ENCODE results near the gene ANKRD11.

Gene ANKRD11

GRCh38 chr16:89446975-89447293, 43.4 kb downstream of the ANKRD11 start:
- no peak for DNase-seq (ENCODE audit: low read depth)
- H3K4me3 ChIP-seq (ENCODE audit: low read length): no peak overlapping the region
- TF ChIP-seq, protein P1, sequence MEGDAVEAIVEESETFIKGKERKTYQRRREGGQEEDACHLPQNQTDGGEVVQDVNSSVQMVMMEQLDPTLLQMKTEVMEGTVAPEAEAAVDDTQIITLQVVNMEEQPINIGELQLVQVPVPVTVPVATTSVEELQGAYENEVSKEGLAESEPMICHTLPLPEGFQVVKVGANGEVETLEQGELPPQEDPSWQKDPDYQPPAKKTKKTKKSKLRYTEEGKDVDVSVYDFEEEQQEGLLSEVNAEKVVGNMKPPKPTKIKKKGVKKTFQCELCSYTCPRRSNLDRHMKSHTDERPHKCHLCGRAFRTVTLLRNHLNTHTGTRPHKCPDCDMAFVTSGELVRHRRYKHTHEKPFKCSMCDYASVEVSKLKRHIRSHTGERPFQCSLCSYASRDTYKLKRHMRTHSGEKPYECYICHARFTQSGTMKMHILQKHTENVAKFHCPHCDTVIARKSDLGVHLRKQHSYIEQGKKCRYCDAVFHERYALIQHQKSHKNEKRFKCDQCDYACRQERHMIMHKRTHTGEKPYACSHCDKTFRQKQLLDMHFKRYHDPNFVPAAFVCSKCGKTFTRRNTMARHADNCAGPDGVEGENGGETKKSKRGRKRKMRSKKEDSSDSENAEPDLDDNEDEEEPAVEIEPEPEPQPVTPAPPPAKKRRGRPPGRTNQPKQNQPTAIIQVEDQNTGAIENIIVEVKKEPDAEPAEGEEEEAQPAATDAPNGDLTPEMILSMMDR (IDR thresholded peaks at IDR 0.05; ENCODE audit: insufficient read depth, low read depth, low read length, missing control alignments): no peak

DNA sequence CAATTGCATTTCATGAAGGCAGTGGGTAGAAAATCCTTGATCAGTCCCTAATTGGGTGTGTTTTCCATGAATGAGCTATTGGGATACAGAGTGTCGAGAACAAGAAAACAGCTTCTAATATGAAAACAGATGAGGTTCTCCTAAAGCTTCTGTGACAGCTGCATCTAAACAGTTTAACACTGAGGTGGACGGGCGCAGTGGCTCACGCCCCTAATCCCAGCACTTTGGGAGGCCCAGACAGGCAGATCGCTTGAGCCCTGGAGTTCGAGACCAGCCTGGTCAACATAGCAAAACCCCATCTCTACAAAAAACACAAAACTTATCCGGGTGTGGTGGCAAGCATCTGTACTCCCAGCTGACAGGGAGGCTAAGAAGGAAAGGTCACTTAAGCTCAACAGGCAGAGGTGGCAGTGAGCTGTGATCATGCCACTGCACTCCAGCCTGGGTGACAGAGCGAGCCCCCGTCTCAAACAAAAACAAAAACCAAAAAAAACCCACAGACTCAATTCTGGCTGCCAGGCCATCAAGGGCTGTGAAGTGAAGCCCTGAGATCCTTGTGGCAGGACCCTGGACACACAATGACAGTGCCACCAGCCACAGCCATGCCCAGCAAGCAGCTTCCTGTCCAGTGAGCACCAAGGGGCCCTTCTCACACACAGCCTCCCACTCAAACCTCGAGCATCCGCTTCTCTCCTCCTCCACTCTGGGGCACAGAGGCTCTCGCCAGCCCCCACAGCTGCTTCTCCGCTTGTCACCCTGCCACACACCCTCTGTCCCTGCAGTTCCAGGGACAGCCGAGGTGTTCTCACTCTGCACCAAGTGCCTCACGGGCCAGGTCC, 44.0 kb downstream of the ANKRD11 start:
- no peak for DNase-seq (ENCODE audit: low read depth)
- no peak overlapping the region for H3K4me3 ChIP-seq (ENCODE audit: low read length)
- TF ChIP-seq, protein P1 (IDR thresholded peaks at IDR 0.05; ENCODE audit: insufficient read depth, low read depth, low read length, missing control alignments): no peak

- no peak for DNase-seq (ENCODE audit: low read depth)
- H3K4me3 ChIP-seq (ENCODE audit: low read length): no peak overlapping the region
- TF ChIP-seq, protein P1 (IDR thresholded peaks at IDR 0.05; ENCODE audit: insufficient read depth, low read depth, low read length, missing control alignments): no peak
Measured at GRCh38 chr16:89445166-89445565, 45.2 kb downstream of the ANKRD11 start.

DNA sequence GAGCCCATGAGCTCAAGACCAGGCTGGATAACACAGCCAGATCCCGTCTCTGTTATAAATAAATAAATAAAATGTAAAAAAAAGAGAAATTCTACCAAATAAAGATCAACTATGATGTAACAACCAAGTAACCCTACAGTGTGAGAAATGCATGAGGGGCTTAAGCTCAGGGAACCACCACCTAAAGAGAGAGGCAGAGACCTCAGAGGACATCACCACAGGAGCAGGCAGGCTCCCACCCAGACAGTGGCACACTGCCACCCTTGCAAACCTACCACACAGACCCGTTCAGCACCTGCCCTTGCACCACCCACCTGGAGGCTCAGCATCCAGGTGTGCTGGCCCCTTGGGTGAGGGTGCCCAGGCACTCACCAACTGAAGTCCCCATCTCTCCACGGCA, 45.6 kb downstream of the ANKRD11 start:
- no peak for DNase-seq (ENCODE audit: low read depth)
- no peak overlapping the region for H3K4me3 ChIP-seq (ENCODE audit: low read length)
- TF ChIP-seq, protein P1 (IDR thresholded peaks at IDR 0.05; ENCODE audit: insufficient read depth, low read depth, low read length, missing control alignments): no peak

DNA sequence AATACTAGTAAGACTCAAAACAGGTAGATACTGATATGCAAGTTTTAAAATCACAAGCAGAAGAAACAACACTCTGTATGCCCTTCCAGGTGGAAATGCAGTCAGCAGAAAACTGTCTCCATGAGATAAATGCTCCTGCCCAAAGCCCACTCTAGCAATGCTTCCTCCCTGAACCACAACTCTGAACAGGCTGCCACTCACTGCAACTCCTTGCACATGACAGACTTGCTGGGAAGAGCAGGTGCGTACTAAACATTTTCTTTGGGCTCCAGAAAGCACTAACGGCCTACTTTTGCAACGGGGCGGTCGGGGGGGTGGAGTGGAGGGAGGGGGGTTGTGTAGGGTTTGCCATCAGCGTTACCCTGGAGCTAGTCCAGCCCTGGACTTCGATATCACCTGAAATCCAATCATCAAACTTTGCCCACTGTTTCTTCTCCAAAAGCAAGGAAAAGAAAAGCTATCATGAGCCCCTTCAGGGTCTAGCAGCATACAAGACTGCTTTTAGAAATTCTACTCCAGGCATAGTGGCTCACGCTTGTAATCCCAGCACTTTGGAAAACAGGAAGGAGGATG, 46.1 kb downstream of the ANKRD11 start:
- TF ChIP-seq, protein P1 (IDR thresholded peaks at IDR 0.05; ENCODE audit: insufficient read depth, low read depth, low read length, missing control alignments): no peak
- no peak for DNase-seq (ENCODE audit: low read depth)
- H3K4me3 ChIP-seq (ENCODE audit: low read length): no peak overlapping the region

DNA sequence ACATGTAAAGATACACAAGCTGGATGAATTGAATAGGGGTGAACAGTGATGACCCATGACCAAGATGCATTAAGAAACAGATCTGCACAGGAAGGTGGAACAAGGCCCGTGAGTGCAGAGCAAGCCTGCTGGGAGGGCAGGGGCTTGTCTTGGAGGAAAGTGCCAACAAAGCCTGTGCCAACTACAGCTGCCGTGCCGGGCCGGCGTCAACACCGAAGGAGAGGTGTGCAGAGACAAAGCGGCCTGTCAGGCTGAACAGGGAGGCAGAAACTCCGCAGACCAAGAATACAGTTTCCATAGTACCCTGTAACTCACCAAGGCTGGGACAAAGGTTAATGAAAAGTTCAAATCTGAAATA, 46.7 kb downstream of the ANKRD11 start:
- no peak overlapping the region for H3K4me3 ChIP-seq (ENCODE audit: low read length)
- DNase-seq (ENCODE audit: low read depth): no peak
- TF ChIP-seq, protein P1 (IDR thresholded peaks at IDR 0.05; ENCODE audit: insufficient read depth, low read depth, low read length, missing control alignments): no peak
